Kidney capillary endothelial cell (primary cell): ENCODE data around the gene TPSB2.
"Not testable (repeated sequence)": the region's sequence is repeated elsewhere in the genome, so short reads cannot be mapped to it uniquely, and the experiment has no call there.

Experiments used
- DNase-seq: peaks from one replicate; pipeline ENCODE4 v3.0.0-alpha.2; 2018; ENCODE audit warnings: low spot score

Gene TPSB2

DNA sequence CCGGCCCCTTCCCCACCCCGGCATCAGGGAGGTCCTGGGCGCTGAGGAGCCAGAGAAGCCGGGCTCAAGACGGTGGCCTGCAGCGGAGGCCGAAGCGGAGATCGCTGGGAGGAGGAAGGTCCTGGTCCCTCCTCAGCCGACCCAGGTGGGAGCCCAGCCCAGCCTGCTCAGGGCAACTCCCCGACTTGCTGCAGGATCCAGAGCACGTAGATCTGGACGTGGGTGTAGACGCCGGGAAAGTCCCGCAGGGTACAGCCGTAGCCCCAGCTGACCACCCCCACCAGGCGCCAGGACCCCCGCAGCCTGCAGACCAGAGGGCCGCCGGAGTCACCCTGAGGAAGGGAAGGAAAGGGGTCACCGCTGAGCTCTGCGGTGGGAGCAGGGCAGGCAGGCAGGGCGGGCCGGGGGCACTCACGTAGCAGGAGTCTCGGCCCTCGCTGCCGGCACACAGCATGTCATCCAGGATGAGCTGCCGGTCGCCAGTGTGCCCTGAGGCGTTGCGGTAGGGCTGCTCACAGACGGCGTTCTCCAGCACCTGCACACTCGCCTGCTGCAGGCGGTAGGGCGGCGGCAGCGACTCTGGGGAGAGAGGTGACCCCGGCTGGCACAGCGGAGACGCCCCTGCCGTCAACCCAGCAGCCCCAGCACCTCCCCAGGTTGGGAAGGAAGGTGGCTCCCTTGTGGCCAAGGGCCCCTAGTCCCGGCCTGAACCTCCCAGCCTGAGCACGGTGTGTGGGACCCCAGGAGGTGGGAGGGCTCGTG lies 31.3 kb upstream of the TPSB2 start:
- DNase-seq, result no peak

- DNase-seq, result no peak
These were observed 30.2 kb upstream of the TPSB2 start for GRCh38 chr16:1260101-1260680.

- DNase-seq, result no peak
These were observed 29.7 kb upstream of the TPSB2 start for GRCh38 chr16:1259760-1260068.

GRCh38 chr16:1258906-1259759 lies 29.1 kb upstream of the TPSB2 start:
- no peak for DNase-seq

DNA sequence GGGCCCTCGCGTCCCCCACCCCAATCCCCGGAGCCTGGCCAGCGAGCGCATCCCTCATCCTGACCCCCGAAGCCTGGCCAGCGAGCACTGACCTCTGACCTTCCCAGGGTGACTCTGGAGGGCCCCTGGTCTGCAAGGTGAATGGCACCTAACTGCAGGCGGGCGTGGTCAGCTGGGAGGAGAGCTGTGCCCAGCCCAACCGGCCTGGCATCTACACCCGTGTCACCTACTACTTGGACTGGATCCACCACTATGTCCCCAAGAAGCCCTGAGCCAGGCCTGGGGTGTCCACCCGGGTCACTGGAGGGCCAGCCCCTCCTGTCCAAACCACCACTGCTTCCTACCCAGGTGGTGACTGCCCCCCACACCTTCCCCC lies 28.2 kb upstream of the TPSB2 start:
- DNase-seq, result no peak

GRCh38 chr16:1257561-1258224 lies 27.7 kb upstream of the TPSB2 start:
- DNase-seq, result no peak

- no peak for DNase-seq
These were observed 26.9 kb upstream of the TPSB2 start for GRCh38 chr16:1256874-1257322.

- not testable (repeated sequence) for DNase-seq
These were observed 26.4 kb upstream of the TPSB2 start for GRCh38 chr16:1256296-1256873.

GRCh38 chr16:1255276-1256122 lies 25.5 kb upstream of the TPSB2 start, which contains the start of gene TPSD1:
Gene TPSD1 (plus strand): TSS chr16:1256069. CDS start chr16:1256281, 212 bp downstream.
- DNase-seq, result not testable (repeated sequence)

DNA sequence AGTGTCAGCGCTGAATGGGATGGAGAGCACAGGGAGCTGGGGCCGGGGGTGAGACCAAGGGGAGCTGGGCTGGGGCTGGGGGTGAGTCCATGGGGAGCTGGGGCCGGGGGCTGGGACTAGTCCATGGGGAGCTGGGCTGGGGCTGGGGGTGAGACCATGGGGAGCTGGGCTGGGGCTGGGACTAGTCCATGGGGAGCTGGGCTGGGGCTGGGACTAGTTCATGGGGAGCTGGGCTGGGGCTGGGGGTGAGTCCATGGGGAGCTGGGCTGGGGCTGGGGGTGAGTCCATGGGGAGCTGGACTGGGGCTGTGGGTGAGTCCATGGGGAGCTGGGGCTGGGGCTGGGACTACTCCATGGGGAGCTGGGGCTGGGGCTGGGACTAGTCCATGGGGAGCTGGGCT lies 24.8 kb upstream of the TPSB2 start:
- not testable (repeated sequence) for DNase-seq

DNA sequence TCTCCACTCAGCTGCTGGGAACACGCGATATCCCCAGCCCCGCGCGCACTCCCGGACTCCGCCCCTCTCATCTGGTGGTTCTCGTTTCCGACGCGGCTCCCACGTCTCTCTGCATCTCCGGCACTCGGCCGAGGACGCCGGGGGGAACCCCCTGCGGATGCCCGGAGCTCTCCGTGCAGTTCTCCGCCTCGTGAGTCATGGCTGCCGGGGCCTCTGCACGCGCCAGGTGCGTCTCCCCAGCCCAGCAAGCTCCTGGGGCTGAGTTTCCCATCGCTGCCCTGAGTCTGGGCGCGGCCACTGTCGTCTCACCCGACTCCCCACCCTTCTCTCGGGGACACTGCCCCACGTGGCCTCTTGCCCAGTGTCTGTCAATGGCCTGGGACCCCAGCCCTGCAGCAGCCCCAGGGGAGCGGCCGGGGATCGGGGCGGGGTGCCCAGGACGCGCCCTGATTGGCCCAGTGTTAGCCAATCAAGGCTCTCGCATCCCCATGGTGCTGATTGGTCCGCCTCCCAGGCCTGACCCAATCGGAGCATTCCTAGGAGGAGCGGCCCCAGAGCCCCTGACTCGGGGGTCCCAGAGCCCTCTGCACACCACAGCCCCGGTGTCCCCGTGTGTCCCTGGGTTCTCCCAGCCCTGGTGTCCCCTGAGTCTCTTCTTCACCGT lies 23.8 kb upstream of the TPSB2 start:
- not testable (repeated sequence) for DNase-seq

- DNase-seq, result not testable (repeated sequence)
These were observed 19.2 kb upstream of the TPSB2 start for GRCh38 chr16:1249031-1249755.

DNA sequence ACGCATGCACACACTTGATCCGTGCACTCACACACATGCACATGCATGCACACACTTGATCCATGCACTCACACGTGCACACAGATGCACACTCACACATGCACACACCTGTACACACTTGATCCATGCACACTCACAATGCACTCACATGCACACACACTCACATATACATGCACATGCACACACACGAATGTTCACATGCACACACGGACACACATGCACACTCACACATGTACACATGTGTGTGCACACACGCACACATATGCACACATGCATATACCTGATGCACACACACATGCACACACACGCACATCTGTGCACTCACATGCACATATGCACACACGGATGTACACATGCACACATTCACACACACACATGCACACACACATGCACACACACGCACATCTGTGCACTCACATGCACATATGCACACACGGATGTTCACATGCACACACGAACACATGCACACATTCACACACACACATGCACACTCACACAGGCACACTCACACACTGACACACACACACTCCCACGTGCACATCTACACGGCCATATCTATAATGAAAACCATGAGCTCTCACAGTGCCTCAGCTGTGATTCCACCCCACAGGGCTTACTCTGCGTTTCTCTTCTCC lies 18.0 kb upstream of the TPSB2 start:
- DNase-seq, result not testable (repeated sequence)

- no peak for DNase-seq
These were observed 15.6 kb upstream of the TPSB2 start for GRCh38 chr16:1245452-1246020.

DNA sequence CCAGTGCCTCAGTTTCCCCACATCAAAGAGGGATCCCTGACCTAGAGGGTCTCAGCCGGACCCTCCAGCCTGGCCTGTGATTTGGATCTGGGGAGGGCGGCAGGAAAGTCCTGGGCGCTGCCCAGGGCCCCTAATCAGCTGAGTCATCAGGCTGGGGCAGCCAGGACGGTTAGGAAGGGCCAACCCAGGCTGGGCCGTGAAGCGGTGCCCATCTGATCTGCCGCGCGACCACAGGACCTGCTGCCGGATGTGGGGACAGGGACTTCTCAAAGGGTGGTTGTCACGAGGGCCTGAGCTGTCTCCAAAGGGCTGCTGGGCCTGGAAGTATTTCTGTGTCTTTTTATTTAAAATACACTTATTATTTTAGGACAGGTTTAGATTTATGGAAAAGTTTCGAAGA lies 14.9 kb upstream of the TPSB2 start:
- no peak for DNase-seq

GRCh38 chr16:1243907-1244850 lies 14.2 kb upstream of the TPSB2 start:
- not testable (repeated sequence) for DNase-seq

GRCh38 chr16:1243363-1243762 lies 13.4 kb upstream of the TPSB2 start:
- not testable (repeated sequence) for DNase-seq

- DNase-seq, result not testable (repeated sequence)
These were observed 11.1 kb upstream of the TPSB2 start for GRCh38 chr16:1241081-1241480.
